Activated CD4-positive, alpha-beta memory T cell treated with anti-CD3 and anti-CD28 coated beads, Interleukin-2, amount 10 ng/mL, durations not matched to agents 7 days and 5 days (primary cell): Measurements from ENCODE around the gene GRAMD1C. TPM values are rescaled to one million over a fixed set of nuclear protein-coding genes. Genes with fewer than 3 reads are reported as not detected.

ENCODE experiments used
- CTCF ChIA-PET: fragments of 350-600 bp; sonication (Branson Sonifier 250); formaldehyde crosslinking; loops from one replicate; lab custom pipeline; 2021; ENCODE audit warnings: antibody characterized with exemption, inconsistent platforms; lab: Charles Lee
- POLR2A ChIA-PET: fragments of 350-600 bp; sonication (Branson Sonifier 250); formaldehyde crosslinking; loops from one replicate; lab custom pipeline; 2021; ENCODE audit warnings: antibody characterized with exemption; lab: Charles Lee
- DNase-seq: peaks from one replicate; pipeline ENCODE4 v3.0.0-alpha.2; 2020
- H3K27ac Mint-ChIP-seq: one replicate; pipeline ENCODE4 v1.8.0; 2021; ENCODE audit warnings: mild to moderate bottlenecking, mixed read lengths
- H3K27me3 Mint-ChIP-seq: one replicate; pipeline ENCODE4 v1.8.0; 2021; ENCODE audit warnings: mixed read lengths
- H3K36me3 Mint-ChIP-seq: one replicate; pipeline ENCODE4 v1.8.0; 2021; ENCODE audit warnings: low read depth, mixed read lengths
- H3K4me1 Mint-ChIP-seq: one replicate; pipeline ENCODE4 v1.8.0; 2021; ENCODE audit warnings: mixed read lengths
- H3K4me3 Mint-ChIP-seq: one replicate; pipeline ENCODE4 v1.8.0; 2021; ENCODE audit warnings: mild to moderate bottlenecking, mixed read lengths
- H3K9me3 Mint-ChIP-seq: one replicate; pipeline ENCODE4 v1.8.0; 2021; ENCODE audit warnings: mixed read lengths
- total RNA-seq, 2 experiments: library from RNA; stranded (reverse); gene quantifications; one replicate each; pipeline ENCODE4 v1.2.3, GENCODE V29; 2021

The GRAMD1C gene
- total RNA-seq, 2 experiments from 2014 or later, result 0.48 to 0.91 TPM

DNA sequence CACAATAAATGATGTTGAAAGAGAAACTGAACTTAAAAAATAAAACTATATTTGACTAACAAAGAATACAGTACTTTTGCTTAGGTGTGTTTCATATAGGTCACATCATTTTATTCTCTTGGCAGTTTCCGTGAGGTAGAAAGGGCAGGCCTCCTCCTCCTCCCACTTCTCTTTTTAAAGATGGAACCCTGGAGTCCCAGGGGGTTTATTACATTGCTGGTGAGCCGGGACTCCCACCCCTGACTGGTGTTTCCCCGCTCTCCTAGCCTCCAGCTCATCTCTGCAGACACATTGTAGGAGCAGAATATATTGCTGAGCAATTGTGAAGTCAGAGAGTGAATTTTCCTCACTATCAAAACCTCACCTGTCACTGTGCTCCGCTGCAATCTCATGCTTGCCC lies 139.2 kb downstream of the GRAMD1C start:
- Mint-ChIP-seq H3K27me3 (no peaks in the 10 kb centered on the region), H3K36me3 (peaks cover 14% of the 10 kb centered on the region), H3K4me1 (no peaks in the 10 kb centered on the region), H3K27ac (no peak overlapping the region), H3K4me3 (no peak overlapping the region), H3K9me3 (peaks cover 11% of the 10 kb centered on the region)
- DNase-seq, result no peak
- ChIA-PET CTCF (no interaction called here), POLR2A (no interaction called here)

DNA sequence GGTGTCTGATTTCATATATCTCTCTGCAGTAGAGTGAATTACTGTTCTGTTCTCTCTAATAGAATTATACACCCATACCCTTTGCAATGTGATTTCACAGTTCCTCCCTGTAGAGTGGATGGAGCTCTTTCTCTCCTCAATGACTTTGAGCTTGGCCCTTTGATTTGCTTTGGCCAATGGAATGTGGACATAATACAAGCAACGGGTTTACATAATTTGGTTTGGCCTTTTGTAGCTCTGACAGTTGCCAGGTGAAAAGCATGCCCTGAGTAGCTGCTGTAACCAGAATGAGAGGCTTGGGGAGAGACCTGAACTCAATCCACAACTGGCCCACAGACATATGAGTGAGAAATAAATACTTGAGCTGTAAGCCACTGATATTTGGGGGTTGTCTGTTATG lies 141.3 kb downstream of the GRAMD1C start:
- Mint-ChIP-seq H3K27ac (no peak overlapping the region), H3K4me1 (no peaks in the 10 kb centered on the region), H3K9me3 (no peaks in the 10 kb centered on the region), H3K27me3 (no peaks in the 10 kb centered on the region), H3K36me3 (no peaks in the 10 kb centered on the region), H3K4me3 (no peak overlapping the region)
- POLR2A ChIA-PET, result no interaction called here
- no peak for DNase-seq
- CTCF ChIA-PET, result no interaction called here

DNA sequence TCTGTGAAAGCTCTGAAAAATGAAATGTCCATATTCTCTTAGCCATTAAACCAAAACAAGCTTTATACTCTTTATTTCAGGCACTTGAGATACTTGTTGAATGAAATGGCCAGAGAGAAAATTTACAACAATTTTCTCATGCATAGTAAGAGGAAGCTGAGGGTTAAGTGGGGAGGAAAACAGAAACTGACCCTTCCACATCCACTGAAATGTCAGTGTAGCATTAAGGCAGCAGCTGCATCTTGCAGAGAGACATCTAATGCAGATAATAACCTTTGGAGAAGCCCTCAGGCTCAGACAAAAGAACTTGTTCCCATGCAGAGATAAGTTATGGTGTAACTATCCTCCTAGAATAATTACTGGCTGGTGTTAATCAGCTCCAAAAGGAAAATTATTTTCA lies 143.2 kb downstream of the GRAMD1C start:
- Mint-ChIP-seq H3K9me3 (no peaks in the 10 kb centered on the region), H3K27me3 (no peaks in the 10 kb centered on the region), H3K36me3 (no peaks in the 10 kb centered on the region), H3K4me1 (no peaks in the 10 kb centered on the region), H3K4me3 (no peak overlapping the region), H3K27ac (no peak overlapping the region)
- CTCF ChIA-PET, result no interaction called here
- DNase-seq, result no peak
- POLR2A ChIA-PET, result no interaction called here

DNA sequence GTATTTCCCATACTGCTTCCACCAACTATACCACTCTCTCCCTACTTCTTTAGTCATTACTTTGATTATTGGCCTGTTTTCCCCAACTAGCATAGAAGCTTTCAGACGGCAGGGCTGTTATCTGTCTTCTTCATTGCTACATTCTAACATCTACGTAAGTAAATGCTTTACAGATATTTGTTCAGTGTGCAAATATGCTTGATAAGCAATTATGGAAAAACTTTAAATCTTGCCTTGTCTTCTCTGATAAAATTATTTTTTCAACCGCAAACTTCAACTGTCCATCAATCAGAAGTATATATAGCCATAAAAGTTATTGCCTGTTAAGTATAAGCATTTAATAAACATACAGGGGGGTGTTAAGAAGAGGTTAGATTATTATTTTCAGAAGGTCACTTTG lies 145.0 kb downstream of the GRAMD1C start:
- Mint-ChIP-seq H3K4me1 (no peaks in the 10 kb centered on the region), H3K9me3 (no peaks in the 10 kb centered on the region)

DNA sequence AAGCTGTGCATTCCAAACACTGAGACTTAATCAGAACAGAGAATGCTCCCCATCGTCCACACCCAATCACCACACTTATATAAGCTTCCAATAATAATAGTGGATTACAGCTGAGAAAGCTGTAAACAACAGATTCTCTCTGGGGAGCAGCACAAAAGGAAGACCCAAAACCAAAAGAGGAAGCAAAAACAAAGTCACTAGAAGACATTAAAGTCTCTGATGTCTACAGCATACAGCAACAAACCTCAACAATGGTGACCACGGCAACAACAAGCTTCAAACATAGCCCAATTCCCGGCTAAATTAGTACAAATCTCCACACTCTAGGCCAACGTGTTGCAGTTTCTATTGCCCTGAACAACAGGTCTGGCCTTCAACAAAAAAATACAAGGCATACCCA lies 147.0 kb downstream of the GRAMD1C start:
- POLR2A ChIA-PET, result no interaction called here
- CTCF ChIA-PET, result no interaction called here
- no peak overlapping the region for H3K27ac Mint-ChIP-seq
- H3K4me3 Mint-ChIP-seq, result no peak overlapping the region
- H3K4me1 Mint-ChIP-seq, result no peaks in the 10 kb centered on the region
- H3K27me3 Mint-ChIP-seq, result no peaks in the 10 kb centered on the region
- no peaks in the 10 kb centered on the region for H3K36me3 Mint-ChIP-seq
- DNase-seq, result no peak
- no peaks in the 10 kb centered on the region for H3K9me3 Mint-ChIP-seq

More for the DNA sequence above, 145.0 kb downstream of the GRAMD1C start:
- no peak for DNase-seq
- no peak overlapping the region for H3K27ac Mint-ChIP-seq
- H3K36me3 Mint-ChIP-seq, result no peaks in the 10 kb centered on the region
- no peaks in the 10 kb centered on the region for H3K27me3 Mint-ChIP-seq
- H3K4me3 Mint-ChIP-seq, result no peak overlapping the region
- ChIA-PET CTCF (no interaction called here), POLR2A (no interaction called here)

Other genes starting within 250 kb of the GRAMD1C start
- gene USF3, start 142.1 kb upstream of the GRAMD1C start, total RNA-seq, result 10 to 100 TPM; 19.9 to 20.1 TPM
- 100 to 1,000 TPM; 104 to 106 TPM for gene NAA50, start 92.5 kb upstream of the GRAMD1C start, total RNA-seq
- 10 to 100 TPM; 41.7 to 42.4 TPM for gene ATP6V1A, start 91.8 kb upstream of the GRAMD1C start, total RNA-seq
- 1 to 10 TPM; 3.1 to 3.9 TPM for gene ZDHHC23, start 109.2 kb downstream of the GRAMD1C start, total RNA-seq
- gene CCDC191, start 217.7 kb downstream of the GRAMD1C start, total RNA-seq, result 1 to 10 TPM; 2.6 to 3.0 TPM
- gene QTRT2, start 217.9 kb downstream of the GRAMD1C start, total RNA-seq, result 10 to 100 TPM; 23.3 to 25.6 TPM